MM.1S (cell line): Measurements from ENCODE around the gene NEK11.

Source experiments
- DNase-seq: peaks from one replicate; pipeline ENCODE4 v3.0.0-alpha.2; 2015
- H2AFZ ChIP-seq: fragments of 300-600 bp; sonication (generic); 2 replicates; pipeline ENCODE4 v1.6.0; 2016; ENCODE audit warnings: antibody characterized with exemption, low read length
- H3F3A ChIP-seq: fragments of 300-600 bp; sonication (generic); 2 replicates; pipeline ENCODE4 v1.6.1; 2016; ENCODE audit warnings: mild to moderate bottlenecking, antibody characterized with exemption, low read length, moderate library complexity, mixed read lengths; ENCODE audit not compliant: insufficient read depth
- H3K27ac ChIP-seq: fragments of 300-600 bp; sonication (generic); 2 replicates; pipeline ENCODE4 v1.5.1; 2016; ENCODE audit warnings: mild to moderate bottlenecking, low read length
- H3K27me3 ChIP-seq: fragments of 300-600 bp; sonication (generic); replicated peaks from 2 replicates; pipeline ENCODE4 v1.6.0; 2016; ENCODE audit warnings: low read length; ENCODE audit not compliant: insufficient read depth
- H3K36me3 ChIP-seq: fragments of 300-600 bp; sonication (generic); replicated peaks from 2 replicates; pipeline ENCODE4 v1.6.1; 2016; ENCODE audit warnings: mild to moderate bottlenecking, low read length, mixed read lengths; ENCODE audit not compliant: insufficient read depth
- H3K4me1 ChIP-seq: fragments of 300-600 bp; sonication (generic); 2 replicates; pipeline ENCODE4 v1.6.1; 2016; ENCODE audit warnings: low read length, mixed read lengths
- H3K4me2 ChIP-seq: fragments of 300-600 bp; sonication (generic); 2 replicates; pipeline ENCODE4 v1.6.0; 2016; ENCODE audit warnings: low read depth, low read length
- H3K4me3 ChIP-seq: fragments of 300-600 bp; sonication (generic); 2 replicates; pipeline ENCODE4 v1.5.1; 2016; ENCODE audit warnings: low read length, mixed read lengths
- H3K79me2 ChIP-seq: fragments of 300-600 bp; sonication (generic); 2 replicates; pipeline ENCODE4 v1.6.1; 2016; ENCODE audit warnings: mixed run types, low read length, mixed read lengths
- H3K9ac ChIP-seq: fragments of 300-600 bp; sonication (generic); 2 replicates; pipeline ENCODE4 v1.6.1; 2016; ENCODE audit warnings: low read length, mixed read lengths
- H3K9me2 ChIP-seq: fragments of 300-600 bp; sonication (generic); replicated peaks from 2 replicates; pipeline ENCODE4 v1.6.1; 2016; ENCODE audit warnings: mild to moderate bottlenecking, low read length, mixed read lengths; ENCODE audit not compliant: insufficient read depth
- H3K9me3 ChIP-seq: fragments of 300-600 bp; sonication (generic); replicated peaks from 2 replicates; pipeline ENCODE4 v1.6.1; 2016; ENCODE audit warnings: mild to moderate bottlenecking, low read length, mixed read lengths; ENCODE audit not compliant: insufficient read depth
- H4K20me1 ChIP-seq: fragments of 300-600 bp; sonication (generic); 2 replicates; pipeline ENCODE4 v1.6.1; 2016; ENCODE audit warnings: mild to moderate bottlenecking, low read length, moderate library complexity, mixed read lengths; ENCODE audit not compliant: insufficient read depth
- EZH2 ChIP-seq: fragments of 300-600 bp; sonication (generic); optimal IDR thresholded peaks from 2 replicates; pipeline ENCODE3; 2017; ENCODE audit warnings: low read depth, mild to moderate bottlenecking, antibody characterized with exemption, low read length, mixed read lengths
- EZH2phosphoT487 ChIP-seq: fragments of 300-600 bp; sonication (generic); IDR thresholded peaks from 2 replicates; pipeline ENCODE4 v1.6.1; 2018; ENCODE audit warnings: antibody characterized with exemption, low read length
- TF ChIP-seq, protein P1 (sequence below): fragments of 300-600 bp; sonication (generic); IDR thresholded peaks from 2 replicates; pipeline ENCODE4 v1.5.1; 2016; ENCODE audit warnings: antibody characterized with exemption, low read length, mixed read lengths

The NEK11 gene

DNA sequence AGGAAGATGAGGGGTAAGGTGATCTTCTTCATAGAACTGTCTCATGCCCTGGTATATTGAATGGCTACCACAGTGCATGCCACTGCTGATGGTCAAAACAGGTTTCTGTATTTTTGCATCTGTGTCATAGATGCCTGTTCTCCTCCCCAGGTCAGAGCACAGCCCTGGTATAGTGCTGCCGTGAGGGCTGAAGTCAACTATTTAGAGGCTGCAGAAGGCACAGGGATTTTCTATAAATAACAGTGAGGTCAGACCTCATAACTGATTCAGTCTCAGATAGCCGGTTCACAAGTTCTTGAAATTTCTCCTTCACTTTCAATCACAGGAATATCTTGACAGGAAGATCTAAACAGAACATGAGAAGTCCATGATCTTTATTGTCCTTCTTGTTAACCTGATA, 255.7 kb downstream of the NEK11 start:
- H3K9ac ChIP-seq: no peak overlapping the region
- H2AFZ ChIP-seq: no peak overlapping the region
- no peaks in the 10 kb centered on the region for H3K4me1 ChIP-seq
- H3K4me2 ChIP-seq: no peak overlapping the region
- H3K79me2 ChIP-seq: no peaks in the 10 kb centered on the region
- H3K9me3 ChIP-seq: no peaks in the 10 kb centered on the region
- TF ChIP-seq, protein P1, sequence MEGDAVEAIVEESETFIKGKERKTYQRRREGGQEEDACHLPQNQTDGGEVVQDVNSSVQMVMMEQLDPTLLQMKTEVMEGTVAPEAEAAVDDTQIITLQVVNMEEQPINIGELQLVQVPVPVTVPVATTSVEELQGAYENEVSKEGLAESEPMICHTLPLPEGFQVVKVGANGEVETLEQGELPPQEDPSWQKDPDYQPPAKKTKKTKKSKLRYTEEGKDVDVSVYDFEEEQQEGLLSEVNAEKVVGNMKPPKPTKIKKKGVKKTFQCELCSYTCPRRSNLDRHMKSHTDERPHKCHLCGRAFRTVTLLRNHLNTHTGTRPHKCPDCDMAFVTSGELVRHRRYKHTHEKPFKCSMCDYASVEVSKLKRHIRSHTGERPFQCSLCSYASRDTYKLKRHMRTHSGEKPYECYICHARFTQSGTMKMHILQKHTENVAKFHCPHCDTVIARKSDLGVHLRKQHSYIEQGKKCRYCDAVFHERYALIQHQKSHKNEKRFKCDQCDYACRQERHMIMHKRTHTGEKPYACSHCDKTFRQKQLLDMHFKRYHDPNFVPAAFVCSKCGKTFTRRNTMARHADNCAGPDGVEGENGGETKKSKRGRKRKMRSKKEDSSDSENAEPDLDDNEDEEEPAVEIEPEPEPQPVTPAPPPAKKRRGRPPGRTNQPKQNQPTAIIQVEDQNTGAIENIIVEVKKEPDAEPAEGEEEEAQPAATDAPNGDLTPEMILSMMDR: no peak
- no peak for TF ChIP-seq EZH2phosphoT487
- TF ChIP-seq EZH2: no peak
- H4K20me1 ChIP-seq: no peaks in the 10 kb centered on the region
- H3K36me3 ChIP-seq: no peaks in the 10 kb centered on the region
- H3K9me2 ChIP-seq: no peaks in the 10 kb centered on the region
- H3K27ac ChIP-seq: no peak overlapping the region
- no peak overlapping the region for H3K4me3 ChIP-seq
- no peak for DNase-seq
- H3K27me3 ChIP-seq: no peaks in the 10 kb centered on the region
- H3F3A ChIP-seq: no peaks in the 10 kb centered on the region

DNA sequence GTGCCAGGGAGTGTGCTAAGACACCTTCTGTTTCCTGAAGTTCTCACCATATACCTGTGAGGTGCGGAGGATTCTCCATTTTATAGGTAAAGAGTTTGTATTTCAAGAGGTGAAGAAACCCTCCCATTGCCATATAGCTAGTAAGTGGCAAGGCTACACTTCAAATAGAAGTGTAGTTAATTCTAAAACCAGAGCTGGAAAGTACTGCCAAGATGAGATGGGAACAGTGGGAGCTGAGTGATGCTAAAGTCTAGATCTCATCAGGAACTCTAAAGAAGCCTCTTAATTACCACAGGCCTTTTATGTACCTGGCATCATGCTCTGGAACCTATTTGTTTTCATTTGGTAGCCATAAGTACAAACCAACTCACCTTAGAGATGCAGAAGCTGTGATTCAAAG, 256.3 kb downstream of the NEK11 start:
- no peaks in the 10 kb centered on the region for H3K9me2 ChIP-seq
- no peak for DNase-seq
- H3K4me3 ChIP-seq: no peak overlapping the region

DNA sequence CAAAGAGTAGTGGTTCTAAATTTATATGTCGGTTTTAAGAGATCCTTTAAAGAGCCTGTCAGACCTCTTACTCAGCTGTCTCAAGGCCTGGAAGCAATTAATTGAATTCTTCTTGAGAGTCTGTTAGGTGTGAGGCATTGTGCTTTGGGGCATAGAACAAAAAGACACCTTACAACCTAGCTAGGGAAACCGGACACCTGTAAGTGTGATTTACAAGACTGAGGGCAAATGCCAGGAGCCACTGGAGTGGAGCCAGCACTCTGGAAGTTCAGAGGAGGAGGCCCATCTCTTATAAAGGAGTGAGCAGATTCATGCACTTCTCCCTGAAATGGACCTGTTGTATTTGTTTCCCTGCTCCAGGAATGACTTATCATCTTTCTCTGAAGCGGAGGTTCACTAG, 257.2 kb downstream of the NEK11 start:
- Histone ChIP-seq H3K79me2 (no peaks in the 10 kb centered on the region), H3K4me2 (no peak overlapping the region), H3K9me2 (no peaks in the 10 kb centered on the region), H3K9ac (no peak overlapping the region), H3F3A (no peaks in the 10 kb centered on the region), H4K20me1 (no peaks in the 10 kb centered on the region), H3K27ac (no peak overlapping the region), H3K4me3 (no peak overlapping the region), H3K27me3 (no peaks in the 10 kb centered on the region), H3K36me3 (no peaks in the 10 kb centered on the region), H3K9me3 (no peaks in the 10 kb centered on the region), H2AFZ (no peak overlapping the region), H3K4me1 (no peaks in the 10 kb centered on the region)
- no peak for TF ChIP-seq EZH2
- DNase-seq: no peak

More for the DNA sequence above, 256.3 kb downstream of the NEK11 start:
- Histone ChIP-seq H3K9ac (no peak overlapping the region), H3K9me3 (no peaks in the 10 kb centered on the region), H3K4me1 (no peaks in the 10 kb centered on the region), H3K27me3 (no peaks in the 10 kb centered on the region), H3K27ac (no peak overlapping the region), H4K20me1 (no peaks in the 10 kb centered on the region), H2AFZ (no peak overlapping the region), H3K4me2 (no peak overlapping the region), H3F3A (no peaks in the 10 kb centered on the region), H3K79me2 (no peaks in the 10 kb centered on the region), H3K36me3 (no peaks in the 10 kb centered on the region)
- TF ChIP-seq EZH2 (no peak), EZH2phosphoT487 (no peak)
- TF ChIP-seq, protein P1: no peak

DNA sequence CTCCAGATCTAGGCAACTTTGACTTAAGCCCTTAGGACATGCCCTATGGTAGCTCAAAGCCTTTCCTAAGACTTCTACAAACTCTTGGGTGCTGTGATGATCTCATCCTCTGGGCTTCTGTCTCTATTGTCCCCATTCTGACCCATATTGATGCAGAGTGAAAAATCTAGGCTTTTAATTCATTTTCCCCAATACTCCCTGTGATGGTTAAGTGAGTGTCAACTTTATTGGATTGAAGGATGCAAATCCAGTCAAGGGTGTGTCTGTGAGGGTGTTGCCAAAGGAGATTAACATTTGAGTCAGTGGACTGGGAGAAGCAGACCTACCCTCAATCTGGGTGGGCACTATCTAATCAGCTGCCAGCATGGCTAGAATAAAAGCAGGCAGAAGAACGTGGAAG, 257.6 kb downstream of the NEK11 start:
- Histone ChIP-seq H3K9me3 (no peaks in the 10 kb centered on the region), H3K27me3 (no peaks in the 10 kb centered on the region), H3K4me2 (no peak overlapping the region), H3K9me2 (no peaks in the 10 kb centered on the region), H3K27ac (no peak overlapping the region), H3K79me2 (no peaks in the 10 kb centered on the region), H2AFZ (no peak overlapping the region), H3K9ac (no peak overlapping the region), H3K4me3 (no peak overlapping the region), H3F3A (no peaks in the 10 kb centered on the region), H4K20me1 (no peaks in the 10 kb centered on the region), H3K4me1 (no peaks in the 10 kb centered on the region), H3K36me3 (no peaks in the 10 kb centered on the region)
- no peak for TF ChIP-seq EZH2
- TF ChIP-seq, protein P1: no peak
- no peak for TF ChIP-seq EZH2phosphoT487
- no peak for DNase-seq
